Lower leg skin (tissue), 3 donors: ENCODE measurements around the gene SLC6A5.

ENCODE experiments used
- POLR2A ChIP-seq, 2 donors: fragments of 450-650 bp; IDR thresholded peaks; one replicate each; pipeline ENCODE4 v1.6.1; 2016 to 2017; ENCODE audit warnings: antibody characterized with exemption in 2 of 2, mild to moderate bottlenecking in 1 of 2, moderate library complexity in 1 of 2
- TF ChIP-seq, protein P1 (sequence below), 3 donors: fragments of 450-650 bp; IDR thresholded peaks; one replicate each; pipeline ENCODE4 v1.5.1; 2016; ENCODE audit warnings: antibody characterized with exemption in 3 of 3, mild to moderate bottlenecking in 3 of 3, moderate library complexity in 2 of 3

GRCh38 chr11:20608934-20609333 is 9.5 kb downstream of the SLC6A5 start:
- TF ChIP-seq, protein P1, sequence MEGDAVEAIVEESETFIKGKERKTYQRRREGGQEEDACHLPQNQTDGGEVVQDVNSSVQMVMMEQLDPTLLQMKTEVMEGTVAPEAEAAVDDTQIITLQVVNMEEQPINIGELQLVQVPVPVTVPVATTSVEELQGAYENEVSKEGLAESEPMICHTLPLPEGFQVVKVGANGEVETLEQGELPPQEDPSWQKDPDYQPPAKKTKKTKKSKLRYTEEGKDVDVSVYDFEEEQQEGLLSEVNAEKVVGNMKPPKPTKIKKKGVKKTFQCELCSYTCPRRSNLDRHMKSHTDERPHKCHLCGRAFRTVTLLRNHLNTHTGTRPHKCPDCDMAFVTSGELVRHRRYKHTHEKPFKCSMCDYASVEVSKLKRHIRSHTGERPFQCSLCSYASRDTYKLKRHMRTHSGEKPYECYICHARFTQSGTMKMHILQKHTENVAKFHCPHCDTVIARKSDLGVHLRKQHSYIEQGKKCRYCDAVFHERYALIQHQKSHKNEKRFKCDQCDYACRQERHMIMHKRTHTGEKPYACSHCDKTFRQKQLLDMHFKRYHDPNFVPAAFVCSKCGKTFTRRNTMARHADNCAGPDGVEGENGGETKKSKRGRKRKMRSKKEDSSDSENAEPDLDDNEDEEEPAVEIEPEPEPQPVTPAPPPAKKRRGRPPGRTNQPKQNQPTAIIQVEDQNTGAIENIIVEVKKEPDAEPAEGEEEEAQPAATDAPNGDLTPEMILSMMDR (IDR thresholded peaks at IDR 0.05): no peak
- no peak for TF ChIP-seq POLR2A (IDR thresholded peaks at IDR 0.05)
